Measurements from ENCODE around the gene HOXD11. TPM values are rescaled to one million over a fixed set of nuclear protein-coding genes. Genes with fewer than 3 reads are reported as not detected.
A peak's percentile ranks its signal among the peaks of the same experiment; 100 is the strongest.

HOXD11 gene
- total RNA-seq, 3 donors from 2014 or later = 0.66 TPM; not detected in 2

GRCh38 chr2:176085120-176085788, 21.8 kb upstream of the HOXD11 start:
- no peak overlapping the region for H3K4me3 ChIP-seq
- DNase-seq (ENCODE audit: low spot score in 2 of 2) = no peak
- no peak for TF ChIP-seq CTCF (IDR thresholded peaks at IDR 0.05)
- TF ChIP-seq POLR2AphosphoS5 (IDR thresholded peaks at IDR 0.05) = no peak
- no peak for TF ChIP-seq POLR2A (IDR thresholded peaks at IDR 0.05)
- H3K9me3 ChIP-seq = peaks cover 0 to 15% of the 10 kb centered on the region in 2 donors
- intact Hi-C loops (cut with DNase I; ENCODE audit: low total_unique reads) = loop anchor here (10.0 kb wide), 1 partner anchor 400 kb away; no protein-coding TSS in a partner anchor
- no peaks in the 10 kb centered on the region for H3K4me1 ChIP-seq
- H3K27ac ChIP-seq = no peak overlapping the region
- no peaks in the 10 kb centered on the region for H3K36me3 ChIP-seq
- peaks cover 6 to 99% of the 10 kb centered on the region in 2 donors for H3K27me3 ChIP-seq

DNA sequence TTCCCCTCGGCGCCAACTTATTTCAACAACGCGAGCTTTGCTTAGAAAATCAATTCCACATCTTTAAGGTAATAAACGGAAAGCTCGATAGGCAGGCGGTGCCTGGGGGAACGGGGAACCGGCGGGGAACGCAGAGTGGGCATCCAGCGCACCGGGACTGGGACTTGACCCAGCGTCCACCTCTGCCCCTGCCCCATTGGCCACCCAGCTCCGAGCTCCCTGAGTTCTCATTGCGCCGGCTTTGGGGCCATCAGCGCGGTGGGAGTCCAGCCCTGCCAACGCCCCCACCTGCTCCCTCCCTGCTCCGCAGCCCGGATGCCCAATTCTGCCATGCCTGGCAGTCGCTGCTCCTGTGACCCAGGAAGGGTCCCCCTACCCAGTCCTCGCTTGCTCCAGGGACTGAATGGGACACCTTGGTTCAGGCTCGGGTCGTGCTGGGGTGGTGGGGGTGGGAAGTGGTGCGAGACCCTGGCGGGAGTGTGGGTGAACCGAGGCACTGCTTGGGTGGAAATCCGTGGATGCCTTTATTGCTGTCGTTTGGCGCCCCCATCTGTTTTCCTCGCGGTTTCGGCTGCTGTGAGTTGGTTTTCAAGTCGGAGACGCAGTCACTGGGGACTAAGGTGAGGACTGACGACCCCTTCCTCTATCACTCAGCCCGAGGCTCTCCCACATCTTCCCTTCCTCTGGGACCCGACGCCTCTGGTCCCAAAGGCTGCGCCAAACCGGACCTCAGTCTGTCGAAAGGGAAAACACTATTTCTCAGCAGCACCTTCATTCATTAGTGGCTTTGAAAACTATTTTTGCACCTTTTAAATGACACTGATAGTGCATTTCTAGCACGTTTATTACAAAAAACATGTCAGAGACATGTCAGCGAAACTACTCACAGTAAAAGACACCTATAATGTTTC, 21.0 kb upstream of the HOXD11 start:
- intact Hi-C loops (cut with DNase I; ENCODE audit: low total_unique reads) = loop anchor here (10.0 kb wide), 1 partner anchor 401 kb away; no protein-coding TSS in a partner anchor

GRCh38 chr2:176087330-176088047, 19.6 kb upstream of the HOXD11 start:
- H3K27ac ChIP-seq = no peak overlapping the region
- TF ChIP-seq CTCF (IDR thresholded peaks at IDR 0.05) = no peak
- no peak for TF ChIP-seq POLR2A (IDR thresholded peaks at IDR 0.05)
- no peak for TF ChIP-seq POLR2AphosphoS5 (IDR thresholded peaks at IDR 0.05)
- H3K4me1 ChIP-seq = no peaks in the 10 kb centered on the region
- peak overlapping the region in 1 of 3 donors; percentile 55 for H3K4me3 ChIP-seq
- no peaks in the 10 kb centered on the region for H3K36me3 ChIP-seq
- peaks cover 0 to 9% of the 10 kb centered on the region in 2 donors for H3K9me3 ChIP-seq
- intact Hi-C loops (cut with DNase I; ENCODE audit: low total_unique reads) = loop anchor here (10.0 kb wide), 1 partner anchor 403 kb away; no protein-coding TSS in a partner anchor
- peaks cover 6 to 100% of the 10 kb centered on the region in 2 donors for H3K27me3 ChIP-seq
- DNase-seq (ENCODE audit: low spot score in 2 of 2) = no peak

More for the DNA sequence above, 21.0 kb upstream of the HOXD11 start:
- no peak overlapping the region for H3K4me3 ChIP-seq
- no peaks in the 10 kb centered on the region for H3K36me3 ChIP-seq
- DNase-seq (ENCODE audit: low spot score in 2 of 2) = no peak
- no peaks in the 10 kb centered on the region for H3K4me1 ChIP-seq
- H3K9me3 ChIP-seq = peaks cover 0 to 13% of the 10 kb centered on the region in 2 donors
- H3K27ac ChIP-seq = no peak overlapping the region
- TF ChIP-seq POLR2A (IDR thresholded peaks at IDR 0.05) = no peak
- peak in 1 of 3 donors; percentile 8 for TF ChIP-seq CTCF (IDR thresholded peaks at IDR 0.05)
- H3K27me3 ChIP-seq = peaks cover 6 to 100% of the 10 kb centered on the region in 2 donors

DNA sequence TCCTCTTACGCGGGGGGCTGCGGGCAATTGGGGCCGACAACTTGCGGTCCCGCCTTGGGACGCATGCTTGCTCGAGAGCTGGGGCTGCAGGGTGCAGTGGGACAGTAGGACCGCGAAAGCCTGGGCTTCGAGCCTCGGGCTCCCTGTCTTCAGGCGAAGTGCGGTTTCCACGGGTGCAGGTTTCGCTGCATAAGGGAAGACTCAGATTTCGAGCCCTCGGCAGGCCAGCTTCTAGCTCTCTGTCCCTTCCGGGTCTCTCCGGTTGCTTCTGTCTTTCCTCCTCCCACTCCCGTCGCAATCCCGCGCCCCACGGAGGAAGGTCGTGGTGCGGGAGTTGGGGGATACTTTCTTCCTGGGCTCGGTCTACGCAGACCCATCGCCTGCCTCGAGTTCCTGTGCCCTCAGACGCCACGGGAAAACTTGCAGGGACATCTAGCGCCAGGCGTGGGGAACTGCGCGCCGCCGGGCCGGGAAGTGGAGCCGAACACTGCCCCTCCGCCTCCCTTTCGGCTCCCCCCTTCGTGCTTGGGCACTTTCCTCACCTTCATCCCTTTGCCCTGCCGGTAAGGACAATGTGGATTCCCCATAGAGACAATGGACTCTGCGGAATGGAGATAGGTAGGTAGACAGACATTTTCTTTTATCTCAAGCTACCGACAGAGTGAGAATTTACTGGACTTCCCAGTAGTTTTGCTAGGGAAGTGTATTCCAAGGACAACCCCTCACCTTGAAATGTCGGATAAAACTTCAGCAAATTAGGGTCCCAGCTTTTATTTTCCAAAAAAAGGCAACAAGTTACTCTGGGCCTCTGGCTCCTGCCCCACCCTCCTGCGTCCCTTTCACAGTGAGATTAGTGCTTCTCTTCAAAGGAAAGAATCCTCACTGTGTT, 18.8 kb upstream of the HOXD11 start:
- H3K9me3 ChIP-seq = peaks cover 0 to 9% of the 10 kb centered on the region in 2 donors
- intact Hi-C loops (cut with DNase I; ENCODE audit: low total_unique reads) = loop anchor here (10.0 kb wide), 1 partner anchor 403 kb away; no protein-coding TSS in a partner anchor
- peaks cover 4% of the 10 kb centered on the region in 2 donors for H3K4me1 ChIP-seq
- H3K27ac ChIP-seq = no peak overlapping the region
- H3K27me3 ChIP-seq = peaks cover 12 to 100% of the 10 kb centered on the region in 2 donors
- DNase-seq (ENCODE audit: low spot score in 2 of 2) = no peak
- TF ChIP-seq CTCF (IDR thresholded peaks at IDR 0.05) = peak in 2 of 3 donors; percentile 58 to 67
- no peak for TF ChIP-seq POLR2AphosphoS5 (IDR thresholded peaks at IDR 0.05)
- H3K4me3 ChIP-seq = peak overlapping the region in 2 of 3 donors; percentile 27 to 55
- H3K36me3 ChIP-seq = no peaks in the 10 kb centered on the region

All from breast epithelium (tissue), 4 donors.